ENCODE data around the gene SPDYC. TPM values are rescaled to one million over a fixed set of nuclear protein-coding genes. Genes with fewer than 3 reads are reported as not detected.

The SPDYC gene
- total RNA-seq, 1 experiment from 2014 or later, result not detected

DNA sequence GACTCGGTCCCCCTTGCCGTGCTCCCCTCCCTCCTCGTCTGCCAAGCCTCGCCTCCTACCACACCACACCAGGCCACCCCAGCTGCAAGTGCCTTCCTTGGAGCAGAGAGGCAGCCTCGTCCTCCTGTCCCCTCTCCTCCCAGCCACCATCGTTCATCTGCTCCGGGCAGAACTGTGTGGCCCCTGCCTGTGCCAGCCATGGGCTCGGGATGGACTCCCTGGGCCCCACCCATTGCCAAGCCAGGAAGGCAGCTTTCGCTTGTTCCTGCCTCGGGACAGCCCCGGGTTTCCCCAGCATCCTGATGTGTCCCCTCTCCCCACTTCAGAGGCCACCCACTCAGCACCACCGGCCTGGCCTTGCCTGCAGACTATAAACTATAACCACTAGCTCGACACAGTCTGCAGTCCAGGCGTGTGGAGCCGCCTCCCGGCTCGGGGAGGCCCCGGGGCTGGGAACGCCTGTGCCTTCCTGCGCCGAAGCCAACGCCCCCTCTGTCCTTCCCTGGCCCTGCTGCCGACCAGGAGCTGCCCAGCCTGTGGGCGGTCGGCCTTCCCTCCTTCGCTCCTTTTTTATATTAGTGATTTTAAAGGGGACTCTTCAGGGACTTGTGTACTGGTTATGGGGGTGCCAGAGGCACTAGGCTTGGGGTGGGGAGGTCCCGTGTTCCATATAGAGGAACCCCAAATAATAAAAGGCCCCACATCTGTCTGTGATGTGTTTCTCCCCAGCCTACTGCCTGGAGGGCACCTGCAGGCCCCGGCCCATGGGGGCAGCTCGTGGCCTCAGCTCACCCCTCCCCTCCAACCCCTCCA, 41.5 kb downstream of the SPDYC start:
- ATAC-seq (no peak), DNase-seq (no peak)
- no peaks in the 10 kb centered on the region for H3K9me2 ChIP-seq (replicated peaks; ENCODE audit: low read length)
- H2AFZ ChIP-seq (ENCODE audit: low read length), result no peak overlapping the region
- H3K27me3 ChIP-seq (ENCODE audit: low read length), result no peaks in the 10 kb centered on the region
- no peak overlapping the region for H3K4me3 ChIP-seq (ENCODE audit: low read length)
- BruUV-seq (replicated peaks), result TSS peak; percentile 69
- H4K20me1 ChIP-seq (ENCODE audit: low read length), result no peaks in the 10 kb centered on the region
- TF ChIP-seq, protein P1, sequence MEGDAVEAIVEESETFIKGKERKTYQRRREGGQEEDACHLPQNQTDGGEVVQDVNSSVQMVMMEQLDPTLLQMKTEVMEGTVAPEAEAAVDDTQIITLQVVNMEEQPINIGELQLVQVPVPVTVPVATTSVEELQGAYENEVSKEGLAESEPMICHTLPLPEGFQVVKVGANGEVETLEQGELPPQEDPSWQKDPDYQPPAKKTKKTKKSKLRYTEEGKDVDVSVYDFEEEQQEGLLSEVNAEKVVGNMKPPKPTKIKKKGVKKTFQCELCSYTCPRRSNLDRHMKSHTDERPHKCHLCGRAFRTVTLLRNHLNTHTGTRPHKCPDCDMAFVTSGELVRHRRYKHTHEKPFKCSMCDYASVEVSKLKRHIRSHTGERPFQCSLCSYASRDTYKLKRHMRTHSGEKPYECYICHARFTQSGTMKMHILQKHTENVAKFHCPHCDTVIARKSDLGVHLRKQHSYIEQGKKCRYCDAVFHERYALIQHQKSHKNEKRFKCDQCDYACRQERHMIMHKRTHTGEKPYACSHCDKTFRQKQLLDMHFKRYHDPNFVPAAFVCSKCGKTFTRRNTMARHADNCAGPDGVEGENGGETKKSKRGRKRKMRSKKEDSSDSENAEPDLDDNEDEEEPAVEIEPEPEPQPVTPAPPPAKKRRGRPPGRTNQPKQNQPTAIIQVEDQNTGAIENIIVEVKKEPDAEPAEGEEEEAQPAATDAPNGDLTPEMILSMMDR (conservative IDR thresholded peaks at IDR 0.05; ENCODE audit: low read depth, low read length), result no peak
- no peak for TF ChIP-seq EZH2 (IDR thresholded peaks at IDR 0.05; ENCODE audit: low read length, unreplicated experiment)
- ChIA-PET POLR2A (ENCODE audit: unreplicated experiment) (no interaction called here), CTCF (no interaction called here)
- intact Hi-C loops (cut with micrococcal nuclease), result no loop called here
- H3K27ac ChIP-seq (ENCODE audit: low read length), result no peak overlapping the region
- no peaks in the 10 kb centered on the region for H3K79me2 ChIP-seq (ENCODE audit: low read length)
- H3K36me3 ChIP-seq (ENCODE audit: low read depth, low read length), result peaks cover 40% of the 10 kb centered on the region
- no peak overlapping the region for H3K9ac ChIP-seq (ENCODE audit: low read length)
- H3K9me3 ChIP-seq (ENCODE audit: low read length), result no peaks in the 10 kb centered on the region
- no peaks in the 10 kb centered on the region for H3K4me1 ChIP-seq (ENCODE audit: insufficient read depth, low read length)
- H3K4me2 ChIP-seq (ENCODE audit: low read length), result no peak overlapping the region
- no peaks in the 10 kb centered on the region for H3F3A ChIP-seq (ENCODE audit: low read length, unreplicated experiment)

DNA sequence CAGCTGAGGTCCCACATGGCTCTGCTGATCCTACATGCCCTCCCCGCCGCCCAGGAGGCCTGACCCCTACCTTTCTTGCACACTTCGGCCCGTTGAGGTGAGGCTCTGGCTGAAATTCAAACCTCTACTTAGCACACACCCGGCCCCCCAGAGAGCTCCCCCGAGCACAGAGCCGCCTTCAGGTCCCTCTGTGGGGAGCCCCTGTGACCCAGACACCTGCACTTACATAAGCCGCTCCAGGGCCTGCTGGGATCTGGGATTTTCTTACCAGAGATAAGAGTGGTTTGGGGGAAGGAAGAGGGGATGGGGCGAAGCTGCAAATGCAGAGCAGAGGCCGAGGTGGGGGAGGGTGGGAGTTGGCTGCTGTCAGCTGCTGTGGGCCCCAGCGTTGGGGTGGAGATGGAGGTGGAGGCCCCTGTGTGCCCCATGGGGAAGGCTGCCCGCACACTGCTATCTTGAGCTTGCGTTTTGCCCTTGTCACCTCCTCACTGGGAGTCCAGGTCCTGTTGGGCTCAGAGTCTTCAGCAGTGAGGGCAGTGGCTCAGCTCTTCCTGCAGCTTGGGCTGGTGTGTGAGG, 42.3 kb downstream of the SPDYC start:
- TF ChIP-seq EZH2 (IDR thresholded peaks at IDR 0.05; ENCODE audit: low read length, unreplicated experiment) (no peak), EZH2phosphoT487 (IDR thresholded peaks at IDR 0.05; ENCODE audit: borderline replicate concordance, low read length) (no peak)
- TF ChIP-seq, protein P1 (conservative IDR thresholded peaks at IDR 0.05; ENCODE audit: low read depth, low read length), result no peak
- no peaks in the 10 kb centered on the region for H3K27me3 ChIP-seq (ENCODE audit: low read length)
- H3K4me3 ChIP-seq (ENCODE audit: low read length), result no peak overlapping the region
- no peaks in the 10 kb centered on the region for H3K79me2 ChIP-seq (ENCODE audit: low read length)
- no peaks in the 10 kb centered on the region for H4K20me1 ChIP-seq (ENCODE audit: low read length)
- no peak overlapping the region for H3K4me2 ChIP-seq (ENCODE audit: low read length)
- DNase-seq (no peak), ATAC-seq (no peak; the same call in 1 of the 2 replicates)
- intact Hi-C loops (cut with micrococcal nuclease), result no loop called here
- no peaks in the 10 kb centered on the region for H3F3A ChIP-seq (ENCODE audit: low read length, unreplicated experiment)
- no peak overlapping the region for H2AFZ ChIP-seq (ENCODE audit: low read length)
- H3K36me3 ChIP-seq (ENCODE audit: low read depth, low read length), result peaks cover 37% of the 10 kb centered on the region; the same call in 1 of the 2 replicates
- CTCF ChIA-PET, result no interaction called here
- H3K9me2 ChIP-seq (replicated peaks; ENCODE audit: low read length), result no peaks in the 10 kb centered on the region
- no TSS peak for BruUV-seq (replicated peaks)
- POLR2A ChIA-PET (ENCODE audit: unreplicated experiment), result no interaction called here
- no peaks in the 10 kb centered on the region for H3K4me1 ChIP-seq (ENCODE audit: insufficient read depth, low read length)
- no peak overlapping the region for H3K9ac ChIP-seq (ENCODE audit: low read length)
- H3K27ac ChIP-seq (ENCODE audit: low read length), result no peak overlapping the region
- H3K9me3 ChIP-seq (ENCODE audit: low read length), result no peaks in the 10 kb centered on the region

Measured in PC-3 (cell line).